Liver (tissue), 10 donors: ENCODE measurements around the gene LAMC1. TPM values are rescaled to one million over a fixed set of nuclear protein-coding genes. Genes with fewer than 3 reads are reported as not detected.

Source experiments
- DNase-seq: peaks from one replicate; pipeline ENCODE4 v3.0.0-alpha.2; 2017; ENCODE audit warnings: low spot score
- H3K27ac ChIP-seq, 2 donors: one replicate each; pipeline ENCODE4 v1.7.0; 2013; ENCODE audit warnings: inconsistent platforms in 2 of 2, low read length in 2 of 2, control low read depth in 1 of 2, low read depth in 1 of 2, mild to moderate bottlenecking in 1 of 2
- H3K27me3 ChIP-seq, 4 donors: one replicate each; pipeline versions ENCODE4 v1.6.1 to v1.7.0; 2013; ENCODE audit warnings: low read length in 3 of 4, inconsistent platforms in 1 of 4, mild to moderate bottlenecking in 1 of 4, moderate library complexity in 1 of 4; ENCODE audit not compliant: control insufficient read depth in 4 of 4, insufficient read depth in 4 of 4
- H3K36me3 ChIP-seq, 4 donors: one replicate each; pipeline versions ENCODE4 v1.6.1 to v1.7.0; 2013; ENCODE audit warnings: low read length in 3 of 4, mild to moderate bottlenecking in 3 of 4, low read depth in 1 of 4, moderate library complexity in 1 of 4; ENCODE audit not compliant: control insufficient read depth in 4 of 4, insufficient read depth in 3 of 4
- H3K4me1 ChIP-seq, 4 donors: one replicate each; pipeline versions ENCODE4 v1.6.1 to v1.7.0; 2013; ENCODE audit warnings: low read length in 3 of 4, mild to moderate bottlenecking in 3 of 4, moderate library complexity in 1 of 4; ENCODE audit not compliant: control insufficient read depth in 4 of 4, insufficient read depth in 4 of 4
- H3K4me3 ChIP-seq, 3 donors: one replicate each; pipeline versions ENCODE4 v1.6.1 to v1.7.0; 2013; ENCODE audit warnings: low read length in 3 of 3, control low read depth in 1 of 3, low read depth in 1 of 3, mild to moderate bottlenecking in 1 of 3
- H3K9ac ChIP-seq, 2 donors: one replicate each; pipeline ENCODE4 v1.7.0; 2013; ENCODE audit warnings: low read length in 2 of 2, mild to moderate bottlenecking in 2 of 2, moderate library complexity in 2 of 2, control low read depth in 1 of 2, low read depth in 1 of 2
- H3K9me3 ChIP-seq, 4 donors: one replicate each; pipeline versions ENCODE4 v1.6.1 to v1.7.0; 2013; ENCODE audit warnings: low read length in 3 of 4; ENCODE audit not compliant: control insufficient read depth in 4 of 4
- EGR1 ChIP-seq, 2 donors: IDR thresholded peaks; 2 replicates each; pipeline ENCODE4 v1.6.1; 2016 to 2018; ENCODE audit warnings: antibody characterized with exemption in 2 of 2, low read depth in 2 of 2
- FOXA1 ChIP-seq: IDR thresholded peaks from 2 replicates; pipeline ENCODE4 v1.6.1; 2016; ENCODE audit warnings: antibody characterized with exemption
- FOXA2 ChIP-seq: IDR thresholded peaks from 2 replicates; pipeline ENCODE4 v1.6.1; 2016; ENCODE audit warnings: antibody characterized with exemption
- GABPA ChIP-seq, 2 donors: IDR thresholded peaks in 1 of 2; conservative IDR thresholded peaks in 1 of 2; 2 replicates each; pipeline ENCODE4 v1.6.1; 2016; ENCODE audit warnings: antibody characterized with exemption in 2 of 2, mild to moderate bottlenecking in 1 of 2, moderate library complexity in 1 of 2
- HNF4A ChIP-seq, 2 donors: conservative IDR thresholded peaks; 2 replicates each; pipeline ENCODE4 v1.6.1; 2016; ENCODE audit warnings: antibody characterized with exemption in 2 of 2, mild to moderate bottlenecking in 2 of 2
- JUND ChIP-seq, 2 donors: IDR thresholded peaks; 2 replicates each; pipeline ENCODE4 v1.6.1; 2016; ENCODE audit warnings: antibody characterized with exemption in 2 of 2
- NR2F2 ChIP-seq: IDR thresholded peaks from 2 replicates; pipeline ENCODE4 v1.6.1; 2016; ENCODE audit warnings: antibody characterized with exemption
- RXRA ChIP-seq, 2 donors: IDR thresholded peaks; 2 replicates each; pipeline ENCODE4 v1.6.1; 2017 to 2018; ENCODE audit warnings: antibody characterized with exemption in 2 of 2, mild to moderate bottlenecking in 1 of 2
- SP1 ChIP-seq: IDR thresholded peaks from 2 replicates; pipeline ENCODE4 v1.6.1; 2018; ENCODE audit warnings: antibody characterized with exemption, mild to moderate bottlenecking
- YY1 ChIP-seq: IDR thresholded peaks from 2 replicates; pipeline ENCODE4 v1.6.1; 2016; ENCODE audit warnings: antibody characterized with exemption, mild to moderate bottlenecking
- WGBS: extraction: QIAGEN DNeasy Blood & Tissue Kit; methylation state at CpG from one replicate; pipeline ENCODE4 v1.1.7; 2013; 5-methylcytosine and 5-hydroxymethylcytosine counted together
- polyA plus RNA-seq, 2 donors: library from polyadenylated mRNA; stranded (reverse) in 1 of 2; unstranded in 1 of 2; fragments of 200-250 nt in 1 of 2; fragments of >200 nt in 1 of 2; fragmentation: Nextera tagmentation in 1 of 2; extraction: Ambion mirVana in 1 of 2; gene quantifications; one replicate each; pipeline versions ENCODE4 v1.2.1 to v1.2.3, GENCODE V29; 2013 to 2015
- small RNA-seq: library from RNA; depleted of rRNA; stranded (forward); fragments of <200 nt; gene quantifications from one replicate; pipeline ENCODE3, GENCODE V24; 2014
- total RNA-seq, 2 donors: library from RNA; depleted of rRNA; stranded (reverse); fragments of >200 nt; gene quantifications; one replicate each; pipeline ENCODE4 v1.2.3, GENCODE V29; 2014
- TF ChIP-seq, protein P1 (sequence below): fragments of 150-350 bp; IDR thresholded peaks from 2 replicates; pipeline ENCODE4 v1.5.1; 2017; ENCODE audit warnings: improper control_type of control experiment, low read depth, low read length; ENCODE audit not compliant: missing input control
- TF ChIP-seq, protein P2 (sequence below): IDR thresholded peaks from 2 replicates; pipeline ENCODE4 v1.6.1; 2016; ENCODE audit warnings: antibody characterized with exemption
- TF ChIP-seq, protein P3 (sequence below): IDR thresholded peaks from 2 replicates; pipeline ENCODE4 v1.6.1; 2016; ENCODE audit warnings: antibody characterized with exemption
- TF ChIP-seq, protein P4 (sequence below): IDR thresholded peaks from 2 replicates; pipeline ENCODE4 v1.6.1; 2016; ENCODE audit warnings: antibody characterized with exemption, mild to moderate bottlenecking
- donor health status: healthy.
- donor health status: healthy.
- donor health status: healthy.
- donor health status: healthy.
- donor health status: healthy.

The LAMC1 gene
- total and polyA plus RNA-seq, 4 donors = 5.3 to 35.1 (median 19.7) TPM

DNA sequence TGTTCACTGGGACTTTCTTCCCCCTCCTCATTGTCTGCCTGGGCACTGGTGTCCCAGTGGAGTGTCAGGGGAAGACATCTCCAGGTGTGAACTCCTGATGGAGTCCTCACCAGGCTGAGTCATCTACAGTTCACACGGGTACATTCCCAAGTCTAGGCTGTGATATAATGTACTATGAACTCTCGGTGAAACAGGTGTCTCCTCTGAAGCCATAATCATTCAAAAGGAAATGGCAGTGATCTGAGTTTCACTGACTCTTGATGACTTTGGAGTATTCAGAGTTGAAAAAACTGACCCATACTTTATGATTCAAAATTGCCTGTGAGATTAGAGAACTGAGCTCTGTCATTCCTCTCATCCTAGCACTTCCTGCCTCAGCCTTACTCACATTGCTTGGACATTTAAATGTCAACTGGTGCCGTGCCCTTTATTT, 171.9 kb downstream of the LAMC1 start:
- H3K4me1 ChIP-seq = no peaks in the 10 kb centered on the region
- 59% methylated on average over 3 of the region's 3 CpGs for WGBS
- H3K4me3 ChIP-seq = no peak overlapping the region
- H3K9ac ChIP-seq = no peak overlapping the region
- H3K9me3 ChIP-seq = no peaks in the 10 kb centered on the region
- H3K27ac ChIP-seq = no peak overlapping the region
- H3K27me3 ChIP-seq = no peaks in the 10 kb centered on the region
- TF ChIP-seq FOXA1 (no peak), NR2F2 (no peak), FOXA2 (no peak), RXRA (IDR thresholded peaks at IDR 0.05) (no peak), YY1 (no peak), HNF4A (conservative IDR thresholded peaks at IDR 0.05) (no peak), GABPA (IDR thresholded peaks at IDR 0.05 in 1 of 2, conservative IDR thresholded peaks at IDR 0.05 in 1 of 2) (no peak), EGR1 (IDR thresholded peaks at IDR 0.05; ENCODE audit: low read depth in 2 of 2) (no peak), JUND (IDR thresholded peaks at IDR 0.05) (no peak), SP1 (no peak)
- TF ChIP-seq, protein P1, sequence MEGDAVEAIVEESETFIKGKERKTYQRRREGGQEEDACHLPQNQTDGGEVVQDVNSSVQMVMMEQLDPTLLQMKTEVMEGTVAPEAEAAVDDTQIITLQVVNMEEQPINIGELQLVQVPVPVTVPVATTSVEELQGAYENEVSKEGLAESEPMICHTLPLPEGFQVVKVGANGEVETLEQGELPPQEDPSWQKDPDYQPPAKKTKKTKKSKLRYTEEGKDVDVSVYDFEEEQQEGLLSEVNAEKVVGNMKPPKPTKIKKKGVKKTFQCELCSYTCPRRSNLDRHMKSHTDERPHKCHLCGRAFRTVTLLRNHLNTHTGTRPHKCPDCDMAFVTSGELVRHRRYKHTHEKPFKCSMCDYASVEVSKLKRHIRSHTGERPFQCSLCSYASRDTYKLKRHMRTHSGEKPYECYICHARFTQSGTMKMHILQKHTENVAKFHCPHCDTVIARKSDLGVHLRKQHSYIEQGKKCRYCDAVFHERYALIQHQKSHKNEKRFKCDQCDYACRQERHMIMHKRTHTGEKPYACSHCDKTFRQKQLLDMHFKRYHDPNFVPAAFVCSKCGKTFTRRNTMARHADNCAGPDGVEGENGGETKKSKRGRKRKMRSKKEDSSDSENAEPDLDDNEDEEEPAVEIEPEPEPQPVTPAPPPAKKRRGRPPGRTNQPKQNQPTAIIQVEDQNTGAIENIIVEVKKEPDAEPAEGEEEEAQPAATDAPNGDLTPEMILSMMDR = no peak
- TF ChIP-seq, protein P2, sequence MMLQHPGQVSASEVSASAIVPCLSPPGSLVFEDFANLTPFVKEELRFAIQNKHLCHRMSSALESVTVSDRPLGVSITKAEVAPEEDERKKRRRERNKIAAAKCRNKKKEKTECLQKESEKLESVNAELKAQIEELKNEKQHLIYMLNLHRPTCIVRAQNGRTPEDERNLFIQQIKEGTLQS = no peak
- TF ChIP-seq, protein P3, sequence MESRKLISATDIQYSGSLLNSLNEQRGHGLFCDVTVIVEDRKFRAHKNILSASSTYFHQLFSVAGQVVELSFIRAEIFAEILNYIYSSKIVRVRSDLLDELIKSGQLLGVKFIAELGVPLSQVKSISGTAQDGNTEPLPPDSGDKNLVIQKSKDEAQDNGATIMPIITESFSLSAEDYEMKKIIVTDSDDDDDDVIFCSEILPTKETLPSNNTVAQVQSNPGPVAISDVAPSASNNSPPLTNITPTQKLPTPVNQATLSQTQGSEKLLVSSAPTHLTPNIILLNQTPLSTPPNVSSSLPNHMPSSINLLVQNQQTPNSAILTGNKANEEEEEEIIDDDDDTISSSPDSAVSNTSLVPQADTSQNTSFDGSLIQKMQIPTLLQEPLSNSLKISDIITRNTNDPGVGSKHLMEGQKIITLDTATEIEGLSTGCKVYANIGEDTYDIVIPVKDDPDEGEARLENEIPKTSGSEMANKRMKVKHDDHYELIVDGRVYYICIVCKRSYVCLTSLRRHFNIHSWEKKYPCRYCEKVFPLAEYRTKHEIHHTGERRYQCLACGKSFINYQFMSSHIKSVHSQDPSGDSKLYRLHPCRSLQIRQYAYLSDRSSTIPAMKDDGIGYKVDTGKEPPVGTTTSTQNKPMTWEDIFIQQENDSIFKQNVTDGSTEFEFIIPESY = no peak
- TF ChIP-seq, protein P4, sequence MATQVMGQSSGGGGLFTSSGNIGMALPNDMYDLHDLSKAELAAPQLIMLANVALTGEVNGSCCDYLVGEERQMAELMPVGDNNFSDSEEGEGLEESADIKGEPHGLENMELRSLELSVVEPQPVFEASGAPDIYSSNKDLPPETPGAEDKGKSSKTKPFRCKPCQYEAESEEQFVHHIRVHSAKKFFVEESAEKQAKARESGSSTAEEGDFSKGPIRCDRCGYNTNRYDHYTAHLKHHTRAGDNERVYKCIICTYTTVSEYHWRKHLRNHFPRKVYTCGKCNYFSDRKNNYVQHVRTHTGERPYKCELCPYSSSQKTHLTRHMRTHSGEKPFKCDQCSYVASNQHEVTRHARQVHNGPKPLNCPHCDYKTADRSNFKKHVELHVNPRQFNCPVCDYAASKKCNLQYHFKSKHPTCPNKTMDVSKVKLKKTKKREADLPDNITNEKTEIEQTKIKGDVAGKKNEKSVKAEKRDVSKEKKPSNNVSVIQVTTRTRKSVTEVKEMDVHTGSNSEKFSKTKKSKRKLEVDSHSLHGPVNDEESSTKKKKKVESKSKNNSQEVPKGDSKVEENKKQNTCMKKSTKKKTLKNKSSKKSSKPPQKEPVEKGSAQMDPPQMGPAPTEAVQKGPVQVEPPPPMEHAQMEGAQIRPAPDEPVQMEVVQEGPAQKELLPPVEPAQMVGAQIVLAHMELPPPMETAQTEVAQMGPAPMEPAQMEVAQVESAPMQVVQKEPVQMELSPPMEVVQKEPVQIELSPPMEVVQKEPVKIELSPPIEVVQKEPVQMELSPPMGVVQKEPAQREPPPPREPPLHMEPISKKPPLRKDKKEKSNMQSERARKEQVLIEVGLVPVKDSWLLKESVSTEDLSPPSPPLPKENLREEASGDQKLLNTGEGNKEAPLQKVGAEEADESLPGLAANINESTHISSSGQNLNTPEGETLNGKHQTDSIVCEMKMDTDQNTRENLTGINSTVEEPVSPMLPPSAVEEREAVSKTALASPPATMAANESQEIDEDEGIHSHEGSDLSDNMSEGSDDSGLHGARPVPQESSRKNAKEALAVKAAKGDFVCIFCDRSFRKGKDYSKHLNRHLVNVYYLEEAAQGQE = no peak
- DNase-seq = no peak
- H3K36me3 ChIP-seq = no peaks in the 10 kb centered on the region

Small RNA genes within 50 kb of the gene (small RNA-seq; reads per million reads assigned to genes)
- gene RNU6-41P = not detected

Other genes starting within 250 kb of the LAMC1 start
- 10 to 100 TPM; 17.2 to 47.3 TPM for gene NPL, start 233.6 kb upstream of the LAMC1 start, total RNA-seq
- gene NPL, start 233.6 kb upstream of the LAMC1 start, polyA plus RNA-seq = 10 to 100 TPM in 1 of 2 donors, 1 to 10 TPM in 1; 8.5 to 14.7 TPM
- 100 to 1,000 TPM in 1 of 2 donors, 10 to 100 TPM in 1; 63.2 to 108 TPM for gene DHX9, start 184.1 kb upstream of the LAMC1 start, total RNA-seq
- gene DHX9, start 184.1 kb upstream of the LAMC1 start, polyA plus RNA-seq = 10 to 100 TPM; 23.1 to 31.4 TPM
- under 1 TPM in 1 of 2 donors, not detected in 1; 0.37 TPM for gene SHCBP1L, start 70.3 kb upstream of the LAMC1 start, total RNA-seq
- gene SHCBP1L, start 70.3 kb upstream of the LAMC1 start, polyA plus RNA-seq = not detected
- under 1 TPM; 0.05 to 0.42 TPM for gene LAMC2, start 162.8 kb downstream of the LAMC1 start, total RNA-seq
- gene LAMC2, start 162.8 kb downstream of the LAMC1 start, polyA plus RNA-seq = under 1 TPM; 0.14 to 0.18 TPM